Measurements from ENCODE around the gene ITGA6.

Gene ITGA6

DNA sequence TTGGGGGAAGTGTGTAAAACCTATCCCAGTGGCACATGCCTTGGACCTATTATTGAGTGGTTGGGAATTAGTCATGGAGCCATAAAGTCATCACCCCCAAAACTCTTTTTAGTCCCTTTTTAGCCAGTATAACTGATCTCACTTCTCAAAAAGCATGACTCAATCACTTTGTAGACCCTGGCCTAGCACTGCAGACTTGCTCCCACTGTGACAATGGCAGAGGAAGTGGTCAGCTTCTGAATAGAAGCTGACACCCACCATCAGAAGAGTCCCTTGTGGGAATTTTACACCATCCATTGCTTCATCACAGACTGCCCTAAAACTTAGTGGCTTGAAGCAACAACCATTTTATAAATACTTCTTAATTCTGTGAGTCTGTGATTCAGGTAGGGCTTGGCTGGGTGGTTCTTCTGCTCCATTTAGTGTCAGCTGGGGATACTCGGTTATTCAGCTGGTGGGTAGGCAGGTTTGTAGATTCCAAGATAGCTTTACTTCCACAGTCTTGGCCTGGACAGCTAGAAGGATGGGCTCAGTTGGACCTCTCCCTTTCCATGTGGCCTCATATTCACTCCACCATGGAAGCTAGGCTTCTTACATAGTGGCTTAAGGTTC lies 10.8 kb upstream of the ITGA6 start:
- no peak for DNase-seq

DNA sequence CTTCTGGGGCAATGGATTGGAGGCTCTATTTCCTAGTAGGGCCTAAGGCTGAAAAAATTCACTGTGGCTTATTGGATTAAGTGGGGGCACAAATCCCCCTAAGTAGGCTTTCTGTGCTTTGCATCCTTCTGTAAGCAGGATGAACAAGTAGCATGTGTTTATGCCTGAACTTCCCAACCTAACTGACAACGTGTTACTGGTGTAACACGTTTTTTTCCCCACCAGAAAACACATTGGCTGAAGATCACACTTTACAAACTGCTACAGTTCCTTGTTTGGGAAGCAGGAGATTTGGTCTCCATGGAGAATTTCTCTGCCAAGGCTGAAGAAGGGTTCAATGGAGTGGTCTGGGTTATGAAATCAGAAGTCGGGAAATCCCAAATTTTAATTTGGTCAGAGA lies 7.2 kb upstream of the ITGA6 start:
- no peak for DNase-seq

DNA sequence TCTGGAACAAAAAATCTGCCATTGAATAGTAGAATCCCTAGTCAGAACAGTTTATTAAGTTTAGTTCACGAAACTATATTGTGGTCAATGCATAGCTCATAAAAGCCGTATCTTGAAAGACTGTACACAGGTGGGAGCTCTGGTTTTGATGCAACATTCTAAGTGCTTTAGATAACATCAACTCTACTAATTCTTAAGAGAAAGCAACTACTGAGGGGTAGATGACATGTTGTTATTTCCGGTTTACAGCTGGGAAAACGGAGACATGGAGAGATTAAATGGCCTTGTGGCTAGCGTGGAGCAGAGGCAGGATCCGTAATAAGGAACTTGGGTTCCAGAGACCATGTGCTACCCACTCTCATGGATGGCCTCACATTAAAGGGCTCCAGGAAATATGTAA lies 4.2 kb upstream of the ITGA6 start:
- no peak for DNase-seq

- DNase-seq = no peak
These were observed 2.0 kb upstream of the ITGA6 start for GRCh38 chr2:172425336-172425735.

DNA sequence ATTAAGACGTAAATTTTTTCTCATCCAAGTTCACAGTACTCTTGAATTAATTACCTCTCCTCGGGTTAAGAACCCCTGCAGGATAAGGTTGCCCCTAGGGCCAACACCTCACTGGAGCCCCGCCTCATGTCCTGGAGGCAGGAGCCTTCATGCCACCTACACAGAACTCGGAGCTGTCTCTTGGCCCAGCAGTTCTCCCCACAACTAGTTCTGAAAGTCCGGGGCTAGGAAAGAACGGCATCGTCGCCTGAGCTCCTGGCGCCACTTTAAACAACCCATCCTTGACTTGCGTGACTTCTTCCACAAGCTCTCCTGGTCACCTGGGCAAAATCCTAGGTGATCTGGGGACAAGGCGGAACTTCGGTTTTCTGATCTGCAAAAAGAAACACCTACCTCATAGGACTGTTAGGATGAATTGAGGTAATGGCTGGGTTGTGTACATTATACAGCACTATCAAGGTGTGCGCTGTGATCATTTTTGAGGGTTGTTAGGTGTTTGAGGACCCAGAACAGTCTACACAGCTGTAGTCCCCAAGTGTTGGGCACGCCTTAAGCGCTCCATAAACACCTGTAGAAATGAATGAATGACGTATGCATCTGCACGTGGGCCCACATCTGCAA lies 641 bp upstream of the ITGA6 start:
- no peak for DNase-seq

GRCh38 chr2:172427990-172428831 lies 825 bp downstream of the ITGA6 start:
- DNase-seq = peak; percentile 43

DNA sequence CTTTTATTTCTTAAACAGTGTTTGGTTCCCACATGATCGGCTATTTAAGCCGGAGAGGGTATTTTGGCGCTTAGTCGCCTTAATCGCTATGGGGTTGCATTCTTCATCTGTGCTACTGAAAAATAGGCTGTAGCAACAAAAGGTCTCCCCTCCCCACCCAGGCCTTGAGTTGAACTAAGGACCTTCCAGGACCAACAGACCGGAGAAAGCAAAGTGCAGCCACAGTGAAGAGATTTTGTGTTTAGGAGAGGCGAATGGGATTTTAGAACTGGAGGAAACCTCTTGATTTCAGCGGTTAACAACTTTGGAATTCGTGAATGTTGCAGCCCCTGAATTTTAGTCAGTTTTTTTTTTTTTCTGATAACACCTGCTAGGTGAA lies 1.4 kb downstream of the ITGA6 start:
- no peak for DNase-seq

DNA sequence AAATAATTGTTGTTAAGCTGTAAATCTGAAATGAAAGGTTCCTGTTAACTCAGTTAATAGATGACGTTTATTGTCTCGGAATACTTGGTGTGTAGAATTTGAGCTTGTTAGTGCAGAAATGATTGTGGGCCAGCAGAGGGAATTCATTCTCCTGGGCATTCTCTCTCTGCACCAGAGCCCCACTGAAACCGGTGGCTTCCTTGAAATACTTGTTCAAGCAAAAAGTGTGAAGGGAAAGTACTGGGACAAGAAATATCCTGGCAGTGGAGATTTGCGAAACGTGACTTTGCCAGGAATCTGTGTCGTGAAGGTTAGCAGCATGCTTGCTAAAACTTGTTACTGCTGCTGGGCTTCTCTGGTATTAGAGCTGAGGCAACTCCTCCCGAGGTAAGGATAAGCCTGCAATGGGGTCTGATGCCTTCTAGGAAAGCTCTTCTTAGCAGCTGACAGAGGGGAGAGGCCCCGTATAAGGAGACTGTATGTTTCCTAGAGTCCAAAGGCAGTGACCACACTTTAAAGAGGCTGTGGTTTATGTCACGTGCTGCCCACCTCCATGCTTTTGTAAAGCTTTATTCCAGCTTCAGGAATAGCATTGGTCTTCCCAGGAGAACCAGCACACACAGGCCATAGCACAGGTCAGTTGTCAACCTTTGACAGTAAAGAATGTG lies 2.0 kb downstream of the ITGA6 start:
- no peak for DNase-seq

GRCh38 chr2:172430027-172430426 lies 2.6 kb downstream of the ITGA6 start:
- no peak for DNase-seq

DNA sequence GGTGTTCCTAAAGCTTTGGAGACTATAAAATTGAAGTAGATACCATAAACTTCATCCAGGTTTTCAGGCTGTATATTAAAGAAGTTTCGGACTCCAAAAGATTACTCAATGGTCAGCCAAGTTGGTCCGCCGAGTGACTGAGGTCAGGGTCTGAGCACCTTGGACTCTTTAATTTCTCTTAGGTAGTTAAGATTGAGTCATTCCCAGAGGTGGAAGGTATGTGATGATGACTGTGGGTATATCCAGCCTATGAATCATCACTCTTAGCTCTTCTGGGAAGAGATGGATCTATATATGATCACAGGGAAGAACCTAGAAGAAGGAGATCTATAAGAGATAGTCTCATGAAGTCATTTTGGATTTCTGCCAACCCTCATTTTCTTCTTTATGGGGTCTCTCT lies 3.3 kb downstream of the ITGA6 start:
- DNase-seq = no peak

GRCh38 chr2:172431463-172431862 lies 4.1 kb downstream of the ITGA6 start:
- DNase-seq = peak; percentile 38

DNA sequence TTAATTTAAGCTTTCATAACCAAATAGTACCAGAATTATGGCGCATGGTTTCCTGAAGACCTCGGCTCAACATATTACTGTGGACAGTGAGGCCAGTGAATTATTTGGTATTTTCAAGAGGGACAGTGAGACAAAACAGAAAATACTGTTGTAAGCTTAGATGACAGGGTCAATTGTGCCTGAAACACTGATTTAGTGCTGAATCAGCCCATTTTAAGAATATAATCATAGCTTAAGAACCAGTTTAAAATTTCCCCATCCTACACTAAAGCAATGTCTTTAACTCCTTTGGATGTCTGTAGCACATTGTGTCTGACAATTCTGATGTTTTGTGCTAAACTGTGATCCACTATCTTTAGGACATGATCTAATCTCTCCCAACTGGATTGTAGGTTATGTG lies 4.6 kb downstream of the ITGA6 start:
- DNase-seq = no peak

DNA sequence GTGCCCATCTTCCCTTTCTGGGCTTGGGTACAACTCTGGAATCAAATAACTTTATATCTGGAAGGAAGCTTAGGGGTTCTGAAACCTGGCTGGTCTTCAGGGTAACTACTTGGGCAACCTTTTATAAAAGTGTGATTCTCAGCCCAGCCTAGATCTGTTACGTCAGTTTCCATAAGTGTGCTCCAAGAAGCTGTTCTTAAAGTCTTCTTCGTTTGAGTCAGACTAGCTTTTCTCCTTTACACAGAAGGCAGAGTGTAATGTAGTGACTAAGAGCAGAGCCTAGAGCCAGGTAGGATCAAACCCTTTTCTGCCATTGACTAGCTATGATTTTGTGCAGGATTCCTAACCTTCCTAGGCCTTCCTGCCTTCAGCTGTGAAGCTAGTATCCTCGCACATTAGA lies 5.8 kb downstream of the ITGA6 start:
- no peak for DNase-seq

DNA sequence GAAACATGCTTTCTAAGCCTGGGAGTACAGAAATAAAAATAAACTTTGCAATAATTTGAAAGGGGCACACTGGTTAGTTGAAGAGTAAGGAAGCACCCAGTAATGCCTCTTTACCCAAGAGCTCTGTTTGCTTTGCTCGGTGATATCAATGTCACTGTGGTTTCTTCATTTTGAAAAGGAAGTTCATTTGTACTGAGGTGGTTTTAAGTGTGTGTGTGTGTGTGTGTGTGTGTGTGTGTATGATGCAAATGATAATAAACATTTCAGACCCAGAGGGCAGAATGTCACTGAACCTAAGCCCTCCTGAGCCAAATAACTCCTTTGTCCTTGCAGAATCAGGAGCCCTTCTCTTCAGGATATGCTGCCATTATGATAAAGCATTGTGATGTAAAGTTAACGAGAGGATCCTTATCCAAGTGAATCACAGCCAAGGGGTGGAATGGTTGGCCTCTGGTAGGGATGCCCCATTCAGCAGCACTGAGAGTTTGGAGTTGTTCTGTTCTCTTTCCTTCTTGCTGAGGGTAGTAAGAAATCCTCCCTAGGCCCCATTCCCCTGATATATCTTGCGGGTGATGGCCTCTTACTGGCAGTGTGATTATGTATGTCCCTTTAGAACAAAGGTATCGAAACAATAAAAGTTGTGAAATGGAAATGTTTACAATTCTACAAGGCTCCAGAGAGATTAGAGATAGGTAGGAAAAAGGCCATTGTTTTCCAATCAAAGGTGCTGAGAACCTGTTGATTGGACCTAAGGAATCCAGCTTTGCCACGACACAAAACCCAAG lies 7.6 kb downstream of the ITGA6 start:
- DNase-seq = no peak

DNA sequence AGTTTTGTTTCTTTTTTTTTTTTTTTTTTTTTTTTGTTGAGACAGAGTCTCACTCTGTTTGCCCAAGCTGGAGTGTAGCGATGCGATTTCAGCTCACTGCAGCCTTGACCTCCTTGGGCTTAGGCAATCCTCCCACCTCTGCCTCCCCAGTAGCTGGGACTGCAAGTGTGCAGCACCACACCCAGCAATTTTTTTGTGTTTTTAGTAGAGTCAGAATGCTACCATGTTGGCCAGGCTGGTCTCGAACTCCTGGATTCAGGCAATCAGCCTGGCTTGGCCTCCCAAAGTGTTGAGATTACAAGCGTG lies 8.2 kb downstream of the ITGA6 start:
- no peak for DNase-seq

GRCh38 chr2:172436889-172437288 lies 9.5 kb downstream of the ITGA6 start:
- no peak for DNase-seq

GRCh38 chr2:172437419-172438341 lies 10.3 kb downstream of the ITGA6 start:
- no peak for DNase-seq

DNA sequence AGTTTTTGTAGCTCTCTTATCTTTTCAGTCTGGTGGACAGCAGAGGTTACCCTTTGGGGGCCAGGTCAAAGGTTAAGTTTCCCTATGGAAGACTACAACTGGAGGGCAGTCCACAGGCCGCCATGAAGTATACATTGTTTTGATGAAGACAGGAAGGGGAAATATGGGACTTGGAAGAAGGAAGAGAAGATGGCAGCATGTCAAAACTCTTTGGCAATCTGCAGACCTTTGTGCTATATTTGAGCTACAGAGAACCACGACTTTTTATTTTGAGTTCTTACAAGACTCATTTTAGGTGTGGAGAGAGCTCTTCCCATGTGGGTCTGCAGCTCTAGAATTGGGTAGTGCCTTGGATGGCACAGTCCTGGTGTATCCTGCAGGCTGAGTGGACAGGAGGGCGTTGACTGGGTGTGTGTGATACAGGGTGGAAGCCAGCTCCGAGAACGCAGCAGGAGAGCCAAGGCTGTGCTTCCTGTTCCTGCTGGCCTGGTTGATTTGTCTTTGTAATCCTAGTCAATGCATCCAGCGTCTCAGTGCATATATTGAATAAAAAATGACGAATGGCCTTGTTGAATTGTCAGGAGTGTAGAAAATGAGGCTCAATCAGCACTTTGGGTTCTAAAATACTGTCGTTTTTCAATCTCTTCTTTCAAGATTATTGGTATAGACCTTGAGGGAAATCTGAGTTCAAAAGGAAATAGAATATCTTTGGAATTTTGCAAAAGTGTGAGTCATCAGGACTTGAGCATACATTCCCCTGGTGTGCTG lies 11.5 kb downstream of the ITGA6 start:
- no peak for DNase-seq

DNA sequence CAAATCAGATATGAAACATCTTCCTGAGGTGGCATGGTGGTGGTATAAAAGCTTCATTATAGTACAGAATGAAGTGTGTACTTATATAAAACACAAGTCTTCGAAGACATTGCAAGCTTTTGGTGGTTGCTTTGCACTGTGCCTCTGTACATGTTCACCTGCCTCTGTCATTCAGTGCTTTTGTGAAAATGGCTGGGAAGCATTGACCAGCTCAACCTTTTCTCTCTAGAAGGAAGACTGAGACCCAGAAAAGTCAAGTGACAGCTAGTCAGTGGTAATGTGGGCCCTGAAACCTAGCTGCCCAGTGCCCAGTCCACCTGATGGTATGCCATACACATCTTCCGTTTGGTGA lies 12.1 kb downstream of the ITGA6 start:
- DNase-seq = no peak

GRCh38 chr2:172439911-172440310 lies 12.5 kb downstream of the ITGA6 start:
- DNase-seq = no peak

DNA sequence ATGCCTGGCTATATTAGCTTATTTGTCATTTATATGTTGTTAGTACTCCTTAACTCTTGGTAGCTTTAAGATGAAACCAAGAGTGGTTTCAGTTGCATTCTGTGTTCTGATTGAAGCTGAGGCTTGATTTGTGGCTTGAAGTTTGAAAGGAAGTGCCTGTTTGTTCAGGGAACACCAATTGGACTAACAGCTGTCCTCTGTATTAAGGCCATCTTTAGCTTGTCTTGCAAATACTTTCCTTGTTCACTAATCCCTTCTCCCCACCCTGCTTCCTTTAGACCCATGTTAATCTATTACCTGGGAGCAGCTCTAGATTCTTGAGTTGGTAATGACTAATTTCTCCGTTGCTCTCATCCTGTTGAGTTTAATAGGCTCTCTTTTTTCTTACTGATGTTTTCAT lies 13.4 kb downstream of the ITGA6 start:
- DNase-seq = no peak

Data from midbrain (tissue), 1 donor.